ENCODE measurements around the gene KYNU.
"Not testable (repeated sequence)": the region's sequence is repeated elsewhere in the genome, so short reads cannot be mapped to it uniquely, and the experiment has no call there.

The KYNU gene

GRCh38 chr2:143030127-143030526 is 152.7 kb downstream of the KYNU start:
- no peak for DNase-seq

- peak; percentile 67 for DNase-seq
Observed at GRCh38 chr2:143034292-143035074, 157.0 kb downstream of the KYNU start.

- no peak for DNase-seq
Observed at GRCh38 chr2:143051465-143051864, 174.0 kb downstream of the KYNU start.

DNA sequence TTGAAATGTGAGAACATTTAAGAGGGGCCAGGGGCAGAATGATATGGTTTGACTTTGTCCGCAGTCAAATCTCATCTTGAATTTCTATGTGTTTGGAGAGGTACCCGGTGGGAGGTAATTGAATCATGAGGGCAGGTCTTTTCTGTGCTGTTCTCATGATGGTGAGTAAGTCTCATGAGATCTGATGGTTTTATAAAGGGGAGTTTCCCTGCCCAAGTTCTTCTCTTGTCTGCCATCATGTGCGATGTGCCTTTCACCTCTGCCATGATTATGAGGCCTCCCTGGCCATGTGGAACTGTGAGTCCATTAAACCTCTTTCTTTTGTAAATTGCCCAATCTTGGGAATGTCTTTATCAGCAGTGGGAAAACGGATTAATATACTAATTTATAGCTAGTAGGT is 176.0 kb downstream of the KYNU start:
- DNase-seq, result not testable (repeated sequence)

DNA sequence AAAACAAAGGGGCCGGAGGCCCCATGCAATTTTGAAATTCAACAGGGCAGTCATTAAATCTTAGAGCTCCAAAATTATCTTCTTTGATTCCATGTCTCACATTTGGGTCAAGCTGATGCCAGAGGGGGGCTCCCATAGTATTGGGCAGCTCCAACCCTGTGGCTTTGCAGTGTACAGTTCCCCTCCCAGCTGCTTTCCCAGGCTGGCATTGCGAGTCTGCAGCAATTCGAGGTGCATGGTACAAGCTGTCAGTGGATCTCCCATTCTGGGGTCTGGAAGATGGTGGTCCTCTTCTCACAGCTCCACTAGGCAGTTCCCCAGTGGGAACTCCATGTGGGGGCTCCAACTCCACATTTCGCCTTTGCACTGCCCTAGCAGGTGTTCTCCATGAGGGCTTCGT is 179.1 kb downstream of the KYNU start:
- DNase-seq, result no peak

DNA sequence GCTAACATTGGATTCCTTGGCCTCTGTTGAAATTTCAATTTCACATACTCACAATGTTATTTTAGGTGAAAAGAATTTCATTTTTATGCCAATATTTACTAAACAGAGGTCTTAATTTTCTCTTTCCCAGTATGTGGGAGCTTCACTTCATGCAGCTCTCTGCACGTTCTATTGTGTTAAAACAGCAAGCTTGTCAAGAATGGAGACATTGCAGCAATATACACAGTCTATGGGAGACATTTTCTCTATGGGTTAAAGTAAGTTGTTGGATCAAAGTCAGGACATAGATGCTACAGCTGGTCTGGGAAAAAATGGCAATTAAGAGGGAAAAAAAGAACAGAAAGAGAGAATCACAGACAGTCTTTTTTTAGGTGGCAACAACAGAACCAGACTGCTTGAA is 181.4 kb downstream of the KYNU start:
- no peak for DNase-seq

- no peak for DNase-seq
Observed at GRCh38 chr2:143063612-143064200, 186.2 kb downstream of the KYNU start.

- DNase-seq, result no peak
Observed at GRCh38 chr2:143068094-143068493, 190.6 kb downstream of the KYNU start.

GRCh38 chr2:143068509-143068908 is 191.0 kb downstream of the KYNU start:
- no peak for DNase-seq

GRCh38 chr2:143070704-143071103 is 193.2 kb downstream of the KYNU start:
- no peak for DNase-seq

GRCh38 chr2:143071185-143071876 is 193.9 kb downstream of the KYNU start:
- DNase-seq, result no peak

DNA sequence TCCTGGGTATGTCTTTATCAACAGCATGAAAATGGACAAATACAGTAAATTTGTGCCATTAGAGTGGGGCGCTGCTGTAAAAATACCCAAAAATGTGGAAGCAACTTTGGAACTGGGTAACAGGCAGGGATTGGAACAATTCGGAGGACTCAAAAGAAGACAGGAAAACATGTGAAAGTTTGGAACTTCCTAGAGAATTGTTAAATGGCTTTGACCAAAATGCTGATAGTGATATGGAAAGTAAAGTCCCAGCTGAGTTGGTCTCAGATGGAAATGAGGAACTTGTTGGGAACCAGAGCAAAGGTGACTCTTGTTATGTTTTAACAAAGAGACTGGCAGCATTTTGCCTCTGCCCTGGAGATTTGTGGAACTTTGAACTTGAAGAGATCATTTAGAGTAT is 197.4 kb downstream of the KYNU start:
- not testable (repeated sequence) for DNase-seq

DNA sequence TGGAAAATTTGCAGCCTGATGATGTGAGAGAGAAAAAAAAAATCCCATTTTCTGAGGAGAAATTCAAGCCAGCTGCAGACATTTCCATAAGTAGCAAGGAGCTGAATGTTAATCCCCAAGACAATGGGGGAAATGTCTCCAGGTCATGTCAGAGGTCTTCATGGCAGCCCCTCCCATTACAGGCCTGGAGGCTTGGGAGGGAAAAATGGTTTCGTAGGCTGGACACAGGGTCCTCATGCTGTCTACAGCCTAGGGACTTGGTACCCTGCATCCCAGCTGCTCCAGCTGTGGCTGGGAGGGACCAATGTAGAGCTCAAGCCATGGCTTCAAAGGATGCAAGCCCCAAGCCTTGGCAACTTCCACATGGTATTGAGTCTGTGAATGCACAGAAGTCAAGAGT is 198.2 kb downstream of the KYNU start:
- no peak for DNase-seq

GRCh38 chr2:143078104-143078503 is 200.6 kb downstream of the KYNU start:
- DNase-seq, result no peak

DNA sequence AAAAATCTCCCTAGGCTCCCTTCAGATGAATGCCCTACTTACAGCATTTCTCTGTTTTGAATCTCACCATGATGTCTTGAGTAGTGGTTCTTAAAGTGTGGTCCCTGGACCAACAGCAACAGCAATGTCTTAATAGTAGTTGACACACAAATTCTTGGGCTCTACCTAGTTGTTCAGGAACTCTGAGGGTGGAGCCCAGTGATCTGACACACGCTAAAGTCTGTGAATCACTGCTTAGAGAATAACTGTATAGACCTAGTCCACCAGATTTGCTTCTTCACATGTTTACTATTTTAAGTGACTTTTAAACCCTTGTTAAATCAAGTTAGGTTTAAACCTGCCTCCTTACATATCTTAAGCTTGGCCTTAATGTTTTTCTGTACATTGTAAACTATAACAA is 204.2 kb downstream of the KYNU start:
- no peak for DNase-seq

DNA sequence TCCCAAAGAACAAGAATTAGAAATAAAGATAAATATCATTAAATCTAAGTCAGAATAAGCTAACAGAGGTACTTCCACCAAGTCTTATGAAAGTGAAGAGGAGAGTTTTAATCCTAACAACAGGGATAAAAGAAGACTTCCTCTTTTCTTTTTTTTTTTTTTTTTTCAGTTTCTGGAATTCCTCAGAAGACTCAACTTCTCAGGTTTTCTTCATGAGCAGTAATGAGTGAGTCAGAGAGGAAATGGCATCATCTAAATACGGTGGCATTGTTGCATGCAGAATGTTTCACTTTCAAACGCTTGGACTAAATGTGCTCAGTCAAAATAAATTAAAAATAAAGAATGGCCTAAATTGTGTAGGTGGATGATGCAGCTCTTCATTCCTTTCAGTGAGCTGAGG is 206.2 kb downstream of the KYNU start:
- DNase-seq, result no peak

- DNase-seq, result no peak
Observed at GRCh38 chr2:143084462-143084861, 207.0 kb downstream of the KYNU start.

- no peak for DNase-seq
Observed at GRCh38 chr2:143085125-143085784, 207.8 kb downstream of the KYNU start.

GRCh38 chr2:143087033-143087432 is 209.6 kb downstream of the KYNU start:
- DNase-seq, result no peak

- no peak for DNase-seq
Observed at GRCh38 chr2:143088388-143088787, 210.9 kb downstream of the KYNU start.

GRCh38 chr2:143089520-143089919 is 212.1 kb downstream of the KYNU start:
- not testable (repeated sequence) for DNase-seq
